Activated CD4-positive, alpha-beta T cell treated with anti-CD3 and anti-CD28 coated beads, Interleukin-2, Interleukin-6, amounts not matched to agents 100 ng/mL and 50 ng/mL, durations not matched to agents 16 hours and 8 hours (primary cell): ENCODE results near the gene MYLK2.
"Not testable (repeated sequence)": the region's sequence is repeated elsewhere in the genome, so short reads cannot be mapped to it uniquely, and the experiment has no call there.

Experiments
- DNase-seq: peaks from one replicate; pipeline ENCODE4 v3.0.0-alpha.2; 2020

The MYLK2 gene

DNA sequence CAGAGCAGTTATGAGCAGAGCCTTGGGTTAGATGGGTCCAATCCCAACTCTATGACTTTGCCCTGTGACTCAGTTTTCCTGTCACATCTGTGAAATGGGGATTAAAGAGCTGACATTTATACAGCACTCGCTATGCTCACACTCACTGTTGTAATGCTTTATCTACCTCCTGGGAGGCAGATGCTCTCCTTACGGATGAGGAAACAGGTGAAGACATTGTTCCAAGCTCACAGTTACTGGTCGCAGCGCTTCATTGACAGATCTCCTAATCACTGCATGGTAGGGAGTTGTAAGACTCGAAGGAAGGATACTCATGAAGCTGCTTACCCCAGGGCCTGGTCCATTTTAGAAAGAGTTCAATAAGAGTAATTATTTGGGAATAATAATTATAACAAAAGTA, 2.9 kb upstream of the MYLK2 start:
- no peak for DNase-seq

DNA sequence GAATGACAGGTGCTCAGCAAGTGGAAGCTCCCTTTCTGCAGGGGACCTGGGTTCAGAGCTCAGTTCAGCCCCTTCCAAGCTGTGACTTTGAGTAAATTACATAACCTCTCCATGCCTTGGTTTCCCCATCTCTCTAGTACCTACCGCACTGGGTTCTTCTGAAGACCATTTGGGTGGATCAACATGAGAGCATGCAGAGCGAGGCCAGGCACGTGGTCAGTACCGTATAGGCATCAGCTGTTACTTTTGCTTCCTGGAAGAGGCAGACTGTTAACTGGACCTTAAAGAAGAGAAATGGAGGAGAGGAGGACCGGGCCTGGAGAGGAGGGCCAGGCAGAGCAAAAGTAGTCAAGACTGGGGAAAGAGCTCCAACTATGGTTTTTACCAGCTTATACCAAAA, 1.7 kb upstream of the MYLK2 start:
- no peak for DNase-seq

- DNase-seq = no peak
Measured at GRCh38 chr20:31818376-31818908, 714 bp upstream of the MYLK2 start.

DNA sequence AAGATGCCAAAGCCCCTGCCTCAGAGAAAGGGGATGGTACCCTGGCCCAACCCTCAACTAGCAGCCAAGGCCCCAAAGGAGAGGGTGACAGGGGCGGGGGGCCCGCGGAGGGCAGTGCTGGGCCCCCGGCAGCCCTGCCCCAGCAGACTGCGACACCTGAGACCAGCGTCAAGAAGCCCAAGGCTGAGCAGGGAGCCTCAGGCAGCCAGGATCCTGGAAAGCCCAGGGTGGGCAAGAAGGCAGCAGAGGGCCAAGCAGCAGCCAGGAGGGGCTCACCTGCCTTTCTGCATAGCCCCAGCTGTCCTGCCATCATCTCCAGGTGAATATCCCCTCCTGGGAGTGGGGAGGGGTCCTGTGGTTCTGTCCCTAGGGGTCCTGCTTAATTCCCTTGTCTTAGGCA, 1.1 kb downstream of the MYLK2 start:
- no peak for DNase-seq

GRCh38 chr20:31821427-31821826, 2.3 kb downstream of the MYLK2 start:
- no peak for DNase-seq

DNA sequence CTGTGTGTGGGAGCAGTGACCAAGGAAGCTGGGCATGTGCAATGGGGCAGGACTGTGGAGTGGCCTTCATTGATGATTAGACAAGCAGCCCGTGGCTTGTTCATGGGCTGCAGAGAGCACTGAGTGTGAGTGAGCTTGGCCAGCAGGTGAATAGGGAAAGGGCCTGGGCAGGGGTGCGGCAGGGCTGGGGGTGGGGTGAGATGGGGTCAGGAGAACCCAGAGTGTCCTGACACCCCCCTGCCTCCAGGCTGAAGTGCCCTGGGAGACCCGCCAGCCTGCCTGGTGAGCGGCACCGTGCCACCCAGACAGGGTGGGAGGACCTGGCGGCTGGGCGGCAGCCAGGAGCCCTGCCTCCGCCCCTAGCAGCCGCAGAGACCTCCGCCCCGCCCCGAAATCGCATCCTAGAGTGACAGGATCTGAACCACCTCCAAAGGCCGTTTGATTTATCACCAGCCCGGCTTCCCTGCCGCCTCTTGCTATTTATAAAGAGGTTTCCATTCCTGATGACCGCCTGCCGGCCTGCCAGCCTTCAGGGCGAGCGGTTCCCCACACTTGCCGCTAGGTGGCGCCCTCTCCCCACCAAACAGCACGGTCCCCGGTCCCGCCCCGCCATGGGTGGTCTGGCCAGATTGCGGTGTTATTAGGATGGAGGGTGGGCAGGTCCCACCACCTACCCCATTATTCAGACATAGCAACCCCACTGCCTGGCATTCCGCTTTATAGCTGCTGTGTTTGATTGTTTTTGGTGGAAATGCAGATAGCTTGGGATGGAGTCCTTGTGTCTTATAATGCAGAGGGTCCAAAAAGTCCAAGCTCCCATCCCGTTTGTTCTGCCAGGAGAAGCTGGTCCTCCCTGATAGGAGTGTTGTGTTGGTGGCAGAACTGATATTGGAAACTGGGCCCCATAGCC, 3.5 kb downstream of the MYLK2 start:
- peak; percentile 80 for DNase-seq

GRCh38 chr20:31823360-31824124, 4.4 kb downstream of the MYLK2 start:
- no peak for DNase-seq

DNA sequence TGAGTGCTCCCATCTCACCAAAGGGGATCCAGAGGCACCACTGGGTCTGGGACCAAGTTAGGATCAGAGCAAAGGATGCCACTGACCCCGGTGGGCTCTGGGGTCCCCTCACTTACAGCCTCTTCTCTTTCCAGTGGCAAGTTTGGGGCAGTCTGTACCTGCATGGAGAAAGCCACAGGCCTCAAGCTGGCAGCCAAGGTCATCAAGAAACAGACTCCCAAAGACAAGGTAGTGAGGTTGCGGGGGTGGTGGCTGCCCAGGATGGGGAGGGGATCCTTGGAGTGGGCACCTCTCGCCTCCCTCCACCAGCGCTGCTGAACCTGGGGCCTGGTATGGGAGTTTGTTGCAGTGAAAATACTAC, 4.9 kb downstream of the MYLK2 start:
- no peak for DNase-seq

DNA sequence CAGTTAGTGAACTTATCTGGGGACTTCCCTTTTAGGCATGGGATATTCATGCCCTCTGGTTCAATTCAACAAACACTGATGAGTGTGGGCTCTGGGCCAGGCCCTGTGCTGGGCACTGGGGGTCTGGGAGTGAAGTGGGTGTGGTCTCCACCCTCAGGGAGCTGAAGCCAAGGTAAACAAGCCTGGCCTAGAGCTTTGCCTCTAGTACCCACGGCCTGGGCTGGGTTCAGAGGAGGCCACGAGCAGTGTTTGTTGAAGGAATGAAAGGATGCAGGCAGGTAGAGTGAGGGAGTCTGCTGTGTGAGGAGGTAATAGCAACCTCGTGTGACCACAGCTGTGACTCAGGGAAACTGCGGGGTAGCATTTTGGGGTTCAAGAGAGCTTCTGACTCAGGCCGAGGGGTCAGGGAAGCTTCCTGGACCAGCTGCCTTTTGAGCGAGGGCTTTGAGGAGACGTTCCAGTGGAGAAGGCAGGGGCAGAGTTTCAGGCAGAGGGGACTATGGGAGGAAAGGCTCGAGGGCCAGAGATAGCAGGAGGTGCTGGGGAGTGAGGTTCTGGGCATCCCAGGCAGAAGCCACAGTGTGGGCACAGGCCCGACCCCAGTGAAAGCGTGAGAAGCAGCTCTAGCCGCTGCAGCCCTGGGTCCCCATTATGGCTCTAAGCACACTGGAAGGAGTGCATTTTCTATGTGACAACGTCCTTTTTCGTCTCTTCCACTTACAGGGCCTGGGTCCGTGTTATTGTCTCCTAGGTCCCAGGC, 5.6 kb downstream of the MYLK2 start:
- DNase-seq = no peak

DNA sequence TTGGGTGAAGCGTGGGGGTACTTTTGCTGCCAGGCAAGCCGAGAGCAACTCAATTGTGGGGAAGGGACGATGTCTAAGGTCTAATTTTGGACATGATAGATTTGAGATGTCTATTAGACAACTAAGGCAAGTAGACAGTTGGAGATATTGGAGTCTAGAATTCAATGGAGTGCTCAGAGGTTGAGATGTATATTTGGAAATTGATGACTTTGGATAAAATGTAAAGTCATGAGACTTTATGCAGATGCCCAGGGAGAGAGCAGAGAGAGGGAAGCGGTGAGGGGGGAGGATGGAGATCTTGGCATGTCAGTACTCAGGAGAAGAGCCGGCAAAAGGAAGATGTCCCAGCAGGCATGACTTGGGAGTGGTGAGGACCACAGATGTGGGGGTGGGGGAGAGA, 6.9 kb downstream of the MYLK2 start:
- no peak for DNase-seq

- no peak for DNase-seq
Measured at GRCh38 chr20:31827059-31827458, 7.9 kb downstream of the MYLK2 start.

- DNase-seq = not testable (repeated sequence)
Measured at GRCh38 chr20:31828016-31828415, 8.9 kb downstream of the MYLK2 start.

- no peak for DNase-seq
Measured at GRCh38 chr20:31829731-31830130, 10.6 kb downstream of the MYLK2 start.

DNA sequence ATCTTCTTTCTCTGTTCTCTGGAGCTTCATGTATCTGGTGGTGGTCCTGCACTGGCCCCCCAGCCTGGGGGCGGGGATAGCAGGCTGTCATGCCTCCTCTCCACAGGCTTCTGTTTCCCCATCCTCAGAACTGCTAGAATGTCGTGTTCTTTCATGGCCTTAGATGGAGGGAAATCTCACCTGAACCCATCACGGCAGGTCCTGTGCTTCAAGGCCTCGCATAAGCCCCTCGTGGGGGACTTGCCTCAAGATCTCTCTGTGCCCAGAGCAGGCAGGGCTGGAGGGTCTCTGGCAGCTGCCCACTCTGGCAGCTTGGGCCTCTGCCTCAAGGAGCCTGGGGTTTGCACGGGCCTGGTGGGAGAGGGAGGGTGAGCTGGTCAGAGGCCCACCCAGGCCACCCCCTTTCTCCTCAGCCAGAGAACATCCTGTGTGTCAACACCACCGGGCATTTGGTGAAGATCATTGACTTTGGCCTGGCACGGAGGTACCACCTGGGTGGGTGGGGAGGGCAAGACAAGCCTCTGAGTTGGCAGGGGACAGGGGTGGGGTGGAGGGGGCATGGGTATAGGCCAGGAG, 11.3 kb downstream of the MYLK2 start:
- DNase-seq = no peak

- no peak for DNase-seq
Measured at GRCh38 chr20:31831211-31831610, 12.1 kb downstream of the MYLK2 start.

- no peak for DNase-seq
Measured at GRCh38 chr20:31831771-31832306, 12.7 kb downstream of the MYLK2 start.

DNA sequence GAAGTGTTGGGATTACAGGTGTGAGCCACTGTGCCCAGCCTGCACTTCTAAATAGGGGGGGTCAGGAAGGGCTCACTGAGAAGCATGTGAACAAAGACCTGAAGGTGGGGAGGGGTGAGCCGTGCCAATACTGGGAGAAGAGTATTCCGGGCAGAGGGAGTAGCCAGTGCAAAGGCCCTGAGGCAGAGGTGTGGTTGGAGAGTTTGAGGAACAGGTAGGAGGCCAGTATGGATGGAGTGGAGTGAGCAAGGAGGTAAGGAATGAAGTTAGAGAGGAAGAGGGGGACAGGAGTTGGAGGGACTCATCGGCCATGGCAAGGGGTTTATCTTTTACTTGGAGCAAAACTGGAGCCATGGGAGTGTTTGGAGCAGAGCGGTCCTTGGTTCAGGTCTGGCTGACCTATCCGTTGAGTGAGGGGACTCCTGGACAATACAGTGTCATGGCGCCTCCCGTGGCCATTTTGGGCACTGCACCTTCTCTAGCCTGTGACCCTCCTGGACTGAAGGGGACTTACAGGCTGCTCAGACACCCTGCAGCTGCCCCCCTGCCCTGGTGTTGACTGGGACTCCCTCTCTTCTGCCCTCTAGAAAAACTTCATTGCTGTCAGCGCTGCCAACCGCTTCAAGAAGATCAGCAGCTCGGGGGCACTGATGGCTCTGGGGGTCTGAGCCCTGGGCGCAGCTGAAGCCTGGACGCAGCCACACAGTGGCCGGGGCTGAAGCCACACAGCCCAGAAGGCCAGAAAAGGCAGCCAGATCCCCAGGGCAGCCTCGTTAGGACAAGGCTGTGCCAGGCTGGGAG, 14.2 kb downstream of the MYLK2 start:
- DNase-seq = peak; percentile 69

DNA sequence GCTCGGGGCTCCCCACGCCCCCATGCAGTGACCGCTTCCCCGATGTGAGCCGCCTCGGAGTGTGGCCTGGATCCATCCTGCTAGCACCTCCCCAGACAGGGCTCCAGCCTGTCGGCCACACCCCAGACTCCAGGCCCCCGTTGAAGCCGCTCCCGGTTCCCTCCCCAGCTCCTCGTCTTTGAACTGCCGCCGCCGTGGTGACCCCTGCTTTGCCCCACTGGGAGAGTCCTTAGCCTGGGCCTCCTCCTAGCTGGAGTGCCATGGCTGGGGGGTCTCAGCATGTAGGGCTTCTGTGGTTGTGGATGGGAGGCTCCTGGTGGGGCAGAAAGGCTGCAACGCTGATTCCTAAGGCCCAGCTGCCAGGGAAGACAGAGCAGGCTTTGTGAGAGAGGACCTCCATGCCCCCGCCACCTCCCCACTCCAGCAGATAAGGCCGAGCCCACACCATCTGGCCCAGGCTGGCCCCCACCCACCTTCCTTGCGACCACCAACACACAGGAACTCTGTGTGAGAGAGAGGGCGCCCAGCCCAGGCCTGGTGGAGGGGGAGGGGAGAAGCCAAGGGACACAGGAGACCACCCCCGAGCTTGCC, 14.9 kb downstream of the MYLK2 start:
- DNase-seq = no peak

- DNase-seq = no peak
Measured at GRCh38 chr20:31835554-31835953, 16.4 kb downstream of the MYLK2 start.

GRCh38 chr20:31835977-31836852, 17.1 kb downstream of the MYLK2 start:
- DNase-seq = peak; percentile 59
